ENCODE results near the gene SLC13A1.

The SLC13A1 gene

GRCh38 chr7:123216825-123217224 is 17.1 kb upstream of the SLC13A1 start:
- TF ChIP-seq, protein P1, sequence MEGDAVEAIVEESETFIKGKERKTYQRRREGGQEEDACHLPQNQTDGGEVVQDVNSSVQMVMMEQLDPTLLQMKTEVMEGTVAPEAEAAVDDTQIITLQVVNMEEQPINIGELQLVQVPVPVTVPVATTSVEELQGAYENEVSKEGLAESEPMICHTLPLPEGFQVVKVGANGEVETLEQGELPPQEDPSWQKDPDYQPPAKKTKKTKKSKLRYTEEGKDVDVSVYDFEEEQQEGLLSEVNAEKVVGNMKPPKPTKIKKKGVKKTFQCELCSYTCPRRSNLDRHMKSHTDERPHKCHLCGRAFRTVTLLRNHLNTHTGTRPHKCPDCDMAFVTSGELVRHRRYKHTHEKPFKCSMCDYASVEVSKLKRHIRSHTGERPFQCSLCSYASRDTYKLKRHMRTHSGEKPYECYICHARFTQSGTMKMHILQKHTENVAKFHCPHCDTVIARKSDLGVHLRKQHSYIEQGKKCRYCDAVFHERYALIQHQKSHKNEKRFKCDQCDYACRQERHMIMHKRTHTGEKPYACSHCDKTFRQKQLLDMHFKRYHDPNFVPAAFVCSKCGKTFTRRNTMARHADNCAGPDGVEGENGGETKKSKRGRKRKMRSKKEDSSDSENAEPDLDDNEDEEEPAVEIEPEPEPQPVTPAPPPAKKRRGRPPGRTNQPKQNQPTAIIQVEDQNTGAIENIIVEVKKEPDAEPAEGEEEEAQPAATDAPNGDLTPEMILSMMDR (IDR thresholded peaks at IDR 0.05; ENCODE audit: unreplicated experiment in 3 of 3): no peak
- Mint-ChIP-seq H3K27me3 (ENCODE audit: low read depth) (no peaks in the 10 kb centered on the region), H3K9me3 (peaks cover 37% of the 10 kb centered on the region), H3K4me3 (no peak overlapping the region), H3K36me3 (ENCODE audit: low read depth) (peaks cover 4% of the 10 kb centered on the region), H3K27ac (no peak overlapping the region), H3K4me1 (peaks cover 4% of the 10 kb centered on the region)

DNA sequence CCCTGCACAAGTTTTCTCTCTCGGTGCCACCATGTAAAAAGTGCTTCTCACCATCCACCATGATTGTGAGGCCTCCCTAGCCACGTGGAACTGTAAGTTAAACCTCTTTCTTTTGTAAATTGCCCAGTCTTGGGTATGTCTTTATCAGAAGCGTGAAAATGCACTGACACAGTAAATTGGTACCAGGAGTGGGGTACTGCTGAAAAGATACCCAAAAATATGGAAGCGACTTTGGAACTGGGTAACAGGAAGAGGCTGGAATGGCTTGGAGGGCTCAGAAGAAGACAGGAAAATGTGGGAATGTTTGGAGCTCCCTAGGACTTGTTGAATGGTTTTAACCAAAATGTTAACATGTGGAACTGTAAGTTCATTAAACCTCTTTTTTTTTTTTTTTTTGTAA is 15.6 kb upstream of the SLC13A1 start:
- Mint-ChIP-seq H3K27me3 (ENCODE audit: low read depth) (no peaks in the 10 kb centered on the region), H3K36me3 (ENCODE audit: low read depth) (peaks cover 4% of the 10 kb centered on the region), H3K4me1 (peaks cover 4% of the 10 kb centered on the region), H3K4me3 (no peak overlapping the region), H3K9me3 (peaks cover 30% of the 10 kb centered on the region), H3K27ac (no peak overlapping the region)
- TF ChIP-seq, protein P1 (IDR thresholded peaks at IDR 0.05; ENCODE audit: unreplicated experiment in 3 of 3): no peak

DNA sequence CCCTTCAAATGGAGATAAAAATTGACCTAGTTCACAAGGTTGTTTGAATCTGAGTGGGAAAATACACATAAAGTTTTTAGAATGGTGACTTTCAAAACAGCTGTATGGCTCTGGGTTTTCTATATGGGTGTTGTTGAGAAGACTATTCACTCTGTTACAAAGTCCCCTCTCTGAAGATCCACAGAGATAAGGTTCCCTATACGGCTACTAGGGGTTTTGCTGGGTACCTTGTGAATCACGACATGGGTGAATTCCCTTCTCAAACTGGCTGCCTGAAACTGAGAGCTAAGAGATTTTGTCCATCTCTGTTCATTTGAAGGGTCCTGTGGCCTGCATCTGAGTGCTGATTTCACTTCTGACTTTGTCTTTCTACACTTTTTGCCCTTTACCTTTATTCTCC is 11.8 kb upstream of the SLC13A1 start:
- TF ChIP-seq, protein P1 (IDR thresholded peaks at IDR 0.05; ENCODE audit: unreplicated experiment in 3 of 3): no peak
- Mint-ChIP-seq H3K27me3 (ENCODE audit: low read depth) (no peaks in the 10 kb centered on the region), H3K27ac (no peak overlapping the region), H3K36me3 (ENCODE audit: low read depth) (peaks cover 4% of the 10 kb centered on the region), H3K4me3 (no peak overlapping the region), H3K9me3 (peaks cover 16% of the 10 kb centered on the region), H3K4me1 (no peaks in the 10 kb centered on the region)

DNA sequence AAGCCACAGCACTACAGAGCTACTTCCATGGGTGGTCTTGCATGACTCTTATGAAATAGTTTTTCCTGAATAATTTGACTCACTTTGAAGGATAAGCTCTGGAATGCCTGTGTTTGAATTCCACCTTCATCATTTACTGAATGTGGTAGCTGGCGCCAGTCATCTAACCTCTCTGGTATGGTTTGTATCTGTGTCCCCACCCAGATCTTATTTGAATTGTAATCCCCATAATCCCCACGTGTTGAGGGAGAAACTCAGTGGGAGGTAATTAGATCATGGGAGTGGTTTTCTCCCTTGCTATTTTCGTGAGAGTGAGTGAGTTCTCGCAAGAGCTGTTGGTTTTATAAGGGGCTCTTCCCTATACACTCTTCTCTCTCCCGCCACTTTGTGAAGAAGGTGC is 11.2 kb upstream of the SLC13A1 start:
- no peak overlapping the region for H3K4me3 Mint-ChIP-seq

GRCh38 chr7:123209786-123210185 is 10.0 kb upstream of the SLC13A1 start:
- Mint-ChIP-seq H3K9me3 (peaks cover 6% of the 10 kb centered on the region), H3K4me3 (no peak overlapping the region), H3K27ac (no peak overlapping the region), H3K27me3 (ENCODE audit: low read depth) (no peaks in the 10 kb centered on the region), H3K4me1 (no peaks in the 10 kb centered on the region), H3K36me3 (ENCODE audit: low read depth) (peaks cover 4% of the 10 kb centered on the region)
- TF ChIP-seq, protein P1 (IDR thresholded peaks at IDR 0.05; ENCODE audit: unreplicated experiment in 3 of 3): no peak

More for the DNA sequence above, 11.2 kb upstream of the SLC13A1 start:
- Mint-ChIP-seq H3K27ac (no peak overlapping the region), H3K9me3 (peaks cover 14% of the 10 kb centered on the region), H3K36me3 (ENCODE audit: low read depth) (peaks cover 4% of the 10 kb centered on the region), H3K27me3 (ENCODE audit: low read depth) (no peaks in the 10 kb centered on the region), H3K4me1 (no peaks in the 10 kb centered on the region)
- TF ChIP-seq, protein P1 (IDR thresholded peaks at IDR 0.05; ENCODE audit: unreplicated experiment in 3 of 3): no peak

DNA sequence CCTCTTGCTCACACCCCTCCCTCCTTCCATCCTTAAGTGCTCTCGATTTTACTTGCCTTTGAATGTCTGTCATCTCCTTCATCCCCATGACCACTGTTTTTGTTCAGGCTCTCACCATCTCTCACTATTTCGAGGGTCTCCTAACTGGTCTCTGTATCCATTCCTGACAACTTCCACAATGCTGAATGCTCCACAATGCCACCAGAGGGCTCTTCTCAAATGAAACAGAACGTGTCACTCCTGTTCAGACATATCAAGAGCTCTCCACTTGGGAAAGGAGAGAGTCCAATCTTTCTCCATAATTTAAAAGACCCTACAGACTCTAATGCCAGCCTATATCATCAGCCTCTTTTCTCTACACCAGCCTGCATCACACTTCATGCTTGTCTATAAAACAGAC is 9.0 kb upstream of the SLC13A1 start:
- Mint-ChIP-seq H3K36me3 (ENCODE audit: low read depth) (no peaks in the 10 kb centered on the region), H3K27me3 (ENCODE audit: low read depth) (no peaks in the 10 kb centered on the region), H3K27ac (no peak overlapping the region), H3K4me3 (no peak overlapping the region), H3K4me1 (no peaks in the 10 kb centered on the region), H3K9me3 (no peaks in the 10 kb centered on the region)
- TF ChIP-seq, protein P1 (IDR thresholded peaks at IDR 0.05; ENCODE audit: unreplicated experiment in 3 of 3): peak; percentile 32 to 47 (median 44)
